ENCODE measurements around the gene RAB31. TPM values are rescaled to one million over a fixed set of nuclear protein-coding genes. Genes with fewer than 3 reads are reported as not detected.

The RAB31 gene
- total and polyA plus RNA-seq, 2 of the 13 experiments (the other 11 are each of a cell fraction or from before 2014, with no cell fraction given), result 1.1 to 1.7 TPM

DNA sequence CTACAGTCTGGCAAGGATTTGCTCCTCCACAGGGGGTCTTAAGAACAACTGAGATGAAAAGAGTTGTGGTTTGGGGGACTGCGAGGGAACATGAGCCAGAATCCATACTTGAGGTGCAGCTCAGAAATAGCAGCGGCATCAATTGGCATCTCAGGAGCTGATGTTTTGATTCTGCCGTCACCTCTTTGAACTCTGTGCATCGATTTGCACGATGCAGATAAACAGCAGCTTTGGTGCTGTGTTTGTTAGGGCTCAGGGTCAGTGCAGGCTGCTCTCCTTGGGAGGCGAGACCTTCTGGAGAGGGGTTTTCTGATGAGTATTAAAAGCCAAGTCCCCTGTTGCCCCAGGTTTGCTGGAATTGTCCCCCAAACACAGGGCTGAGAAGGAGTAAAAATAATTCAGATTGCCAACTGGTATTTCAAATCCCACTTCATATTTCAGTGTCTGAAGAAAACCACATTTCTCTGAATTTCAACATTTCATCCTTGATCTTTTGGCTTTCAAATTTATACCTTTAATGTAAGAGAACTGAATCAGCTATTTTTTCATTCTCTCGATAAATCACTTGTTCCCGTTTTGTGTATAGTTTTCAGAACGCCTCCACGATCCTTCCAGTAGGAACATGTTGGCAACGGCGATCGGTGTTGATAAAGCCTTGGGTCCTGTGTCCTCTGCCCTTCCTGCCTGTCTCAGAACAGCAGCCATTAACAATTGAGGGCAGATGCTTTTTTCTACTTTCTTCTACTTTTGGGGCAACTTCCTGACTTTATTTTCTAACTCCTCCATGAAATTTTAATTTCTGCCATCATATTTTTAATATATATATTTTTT is 65.0 kb downstream of the RAB31 start (continued):
- TF ChIP-seq NR2F6 (IDR thresholded peaks at IDR 0.05), result no peak
- peak; percentile 57; the same call in 1 of the 2 replicates for TF ChIP-seq NR2F6 (CRISPR knock-in tag; IDR thresholded peaks at IDR 0.05)
- no peak for TF ChIP-seq ZBTB14 (CRISPR knock-in tag; IDR thresholded peaks at IDR 0.05)
- no peak for TF ChIP-seq EP300 (IDR thresholded peaks at IDR 0.05; ENCODE audit: low read depth in 2 of 2, low read length in 2 of 2)
- no peak for TF ChIP-seq EP300 (CRISPR knock-in tag; IDR thresholded peaks at IDR 0.05; ENCODE audit: borderline replicate concordance)
- no peak for TF ChIP-seq HDAC6 (IDR thresholded peaks at IDR 0.05; ENCODE audit: low read depth, low read length)
- TF ChIP-seq REPIN1 (CRISPR knock-in tag; IDR thresholded peaks at IDR 0.05; ENCODE audit: borderline replicate concordance, low read depth), result no peak
- no peak for TF ChIP-seq THYN1 (CRISPR knock-in tag; IDR thresholded peaks at IDR 0.05; ENCODE audit: borderline replicate concordance, low read depth)
- no peak for TF ChIP-seq ZNF546 (CRISPR knock-in tag; conservative IDR thresholded peaks at IDR 0.05)
- TF ChIP-seq ZNF230 (CRISPR knock-in tag; IDR thresholded peaks at IDR 0.05), result no peak
- TF ChIP-seq HDAC1 (CRISPR knock-in tag; IDR thresholded peaks at IDR 0.05), result peak; percentile 54; the same call in 1 of the 2 replicates
- TF ChIP-seq ZNF292 (CRISPR knock-in tag; IDR thresholded peaks at IDR 0.05; ENCODE audit: borderline replicate concordance, low read depth), result peak; percentile 50; the same call in 1 of the 2 replicates
- TF ChIP-seq GATAD2A (CRISPR knock-in tag; IDR thresholded peaks at IDR 0.05), result peak; percentile 49; the same call in 1 of the 2 replicates
- TF ChIP-seq NFRKB (IDR thresholded peaks at IDR 0.05), result no peak
- no peak for TF ChIP-seq STAG1 (CRISPR knock-in tag; IDR thresholded peaks at IDR 0.05)
- TF ChIP-seq TARDBP (CRISPR knock-in tag; IDR thresholded peaks at IDR 0.05), result no peak
- TF ChIP-seq KMT2B (CRISPR knock-in tag; IDR thresholded peaks at IDR 0.05), result no peak
- TF ChIP-seq PPARG (CRISPR knock-in tag; conservative IDR thresholded peaks at IDR 0.05), result no peak
- TF ChIP-seq ZNF264 (CRISPR knock-in tag; IDR thresholded peaks at IDR 0.05), result no peak
- TF ChIP-seq RARA (CRISPR knock-in tag; IDR thresholded peaks at IDR 0.05), result peak; percentile 46; the same call in 1 of the 2 replicates
- TF ChIP-seq ZBTB33 (CRISPR knock-in tag; IDR thresholded peaks at IDR 0.05), result no peak
- no peak for TF ChIP-seq ZNF878 (CRISPR knock-in tag; IDR thresholded peaks at IDR 0.05)
- no peak for TF ChIP-seq ZFP36L1 (CRISPR knock-in tag; IDR thresholded peaks at IDR 0.05)
- no peak for TF ChIP-seq SIX1 (CRISPR knock-in tag; IDR thresholded peaks at IDR 0.05; ENCODE audit: borderline replicate concordance)
- no peak for TF ChIP-seq HOXD1 (CRISPR knock-in tag; IDR thresholded peaks at IDR 0.05)
- no peak for TF ChIP-seq ZNF235 (CRISPR knock-in tag; IDR thresholded peaks at IDR 0.05; ENCODE audit: borderline replicate concordance)
- no peak for TF ChIP-seq ZNF12 (CRISPR knock-in tag; IDR thresholded peaks at IDR 0.05)
- no peak for TF ChIP-seq ATRX (CRISPR knock-in tag; IDR thresholded peaks at IDR 0.05; ENCODE audit: borderline replicate concordance)
- TF ChIP-seq, protein P1, sequence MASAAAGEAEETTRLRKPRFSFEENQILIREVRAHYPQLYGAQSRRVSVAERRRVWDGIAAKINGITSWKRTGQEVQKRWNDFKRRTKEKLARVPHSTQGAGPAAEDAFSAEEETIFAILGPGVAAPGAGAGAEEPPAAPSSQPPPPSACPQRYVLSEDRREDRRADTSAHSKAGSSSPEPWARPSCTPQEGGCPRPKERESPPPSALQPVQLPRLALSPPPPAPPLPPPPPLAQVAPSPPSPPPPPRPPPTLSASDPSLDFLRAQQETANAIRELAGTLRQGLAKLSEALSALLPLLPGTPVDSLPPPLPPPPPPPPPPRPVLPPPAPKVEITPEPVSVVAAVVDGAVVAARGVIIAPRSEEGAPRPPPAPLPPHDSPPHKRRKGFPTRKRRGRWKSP (CRISPR knock-in tag; IDR thresholded peaks at IDR 0.05), result no peak
- TF ChIP-seq PITX1 (CRISPR knock-in tag; IDR thresholded peaks at IDR 0.05), result no peak
